ENCODE results near the gene SPINK1.
"Not testable (repeated sequence)": the region's sequence is repeated elsewhere in the genome, so short reads cannot be mapped to it uniquely, and the experiment has no call there.

Gene SPINK1

GRCh38 chr5:147830035-147830434 is 1.4 kb downstream of the SPINK1 start:
- no peaks in the 10 kb centered on the region for H3K9me3 ChIP-seq (ENCODE audit: control insufficient read depth, low read length)
- no peaks in the 10 kb centered on the region for H3K4me1 ChIP-seq (ENCODE audit: control insufficient read depth, insufficient read depth, low read length, poor library complexity, severe bottlenecking)
- H3K36me3 ChIP-seq (ENCODE audit: control insufficient read depth, insufficient read depth, low read length) = no peaks in the 10 kb centered on the region
- H3K4me3 ChIP-seq (ENCODE audit: extremely low read depth, insufficient read depth, low read length, poor library complexity, severe bottlenecking) = no peak overlapping the region
- no peak overlapping the region for H3K27ac ChIP-seq (ENCODE audit: low read depth, low read length, severe bottlenecking)

DNA sequence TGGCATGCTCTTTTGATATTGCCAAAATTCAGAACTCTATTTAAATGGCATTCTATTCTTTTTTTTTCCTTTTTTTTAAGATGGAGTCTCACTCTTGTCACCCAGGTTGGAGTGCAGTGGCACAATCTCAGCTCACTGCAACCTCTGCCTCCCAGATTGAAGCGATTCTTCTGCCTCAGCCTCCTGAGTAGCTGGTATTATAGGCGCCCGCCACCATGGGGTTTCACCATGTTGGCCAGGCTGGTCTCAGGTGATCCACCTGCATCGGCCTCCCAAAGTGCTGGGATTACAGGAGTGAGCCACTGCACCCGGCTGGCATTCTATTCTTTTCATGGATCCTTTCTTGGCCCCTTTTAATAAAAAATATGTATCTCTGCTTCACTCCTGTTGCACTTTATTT is 4.5 kb downstream of the SPINK1 start:
- 90 to 94% methylated on average over 5 of the region's 5 CpGs for WGBS, 2 experiments (ENCODE audit: insufficient coverage in 2 of 2)
- not testable (repeated sequence) for H3K9me3 ChIP-seq (ENCODE audit: control insufficient read depth, low read length); H3K4me1 ChIP-seq (ENCODE audit: control insufficient read depth, insufficient read depth, low read length, poor library complexity, severe bottlenecking); H3K36me3 ChIP-seq (ENCODE audit: control insufficient read depth, insufficient read depth, low read length); H3K4me3 ChIP-seq (ENCODE audit: extremely low read depth, insufficient read depth, low read length, poor library complexity, severe bottlenecking); H3K27ac ChIP-seq (ENCODE audit: low read depth, low read length, severe bottlenecking)

- no peaks in the 10 kb centered on the region for H3K36me3 ChIP-seq (ENCODE audit: control insufficient read depth, insufficient read depth, low read length)
- no peaks in the 10 kb centered on the region for H3K4me1 ChIP-seq (ENCODE audit: control insufficient read depth, insufficient read depth, low read length, poor library complexity, severe bottlenecking)
- no peak overlapping the region for H3K4me3 ChIP-seq (ENCODE audit: extremely low read depth, insufficient read depth, low read length, poor library complexity, severe bottlenecking)
- no peaks in the 10 kb centered on the region for H3K9me3 ChIP-seq (ENCODE audit: control insufficient read depth, low read length)
- no peak overlapping the region for H3K27ac ChIP-seq (ENCODE audit: low read depth, low read length, severe bottlenecking)
- WGBS, 2 experiments (ENCODE audit: insufficient coverage in 2 of 2) = 80 to 88% methylated on average over 1 of the region's 2 CpGs
These were observed 5.1 kb downstream of the SPINK1 start for GRCh38 chr5:147826361-147826760.

GRCh38 chr5:147822686-147823491 is 8.6 kb downstream of the SPINK1 start:
- Histone ChIP-seq H3K4me3 (ENCODE audit: extremely low read depth, insufficient read depth, low read length, poor library complexity, severe bottlenecking) (no peak overlapping the region), H3K27ac (ENCODE audit: low read depth, low read length, severe bottlenecking) (no peak overlapping the region), H3K4me1 (ENCODE audit: control insufficient read depth, insufficient read depth, low read length, poor library complexity, severe bottlenecking) (no peaks in the 10 kb centered on the region), H3K36me3 (ENCODE audit: control insufficient read depth, insufficient read depth, low read length) (no peaks in the 10 kb centered on the region), H3K9me3 (ENCODE audit: control insufficient read depth, low read length) (no peaks in the 10 kb centered on the region)
- WGBS, 2 experiments (ENCODE audit: insufficient coverage in 2 of 2) = 0 to 43% methylated on average over 2 to 3 of the region's 4 CpGs

DNA sequence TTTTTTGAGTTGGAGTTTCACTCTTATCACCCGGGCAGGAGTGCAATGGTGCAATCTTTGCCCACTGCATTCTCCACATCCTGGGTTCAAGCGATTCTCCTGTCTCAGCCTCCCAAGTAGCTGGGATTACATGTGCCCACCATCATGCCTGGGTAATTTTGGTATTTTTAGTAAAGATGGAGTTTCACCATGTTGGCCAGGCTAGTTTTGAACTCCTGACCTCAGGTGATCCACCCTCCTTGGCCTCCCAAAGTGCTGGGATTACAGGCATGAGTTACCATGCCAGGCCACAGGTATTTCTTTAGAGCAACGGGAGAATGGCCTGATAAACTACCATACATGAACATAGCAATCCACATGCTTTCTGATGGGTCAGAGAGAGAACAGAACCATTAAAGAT is 9.2 kb downstream of the SPINK1 start:
- H3K4me1 ChIP-seq (ENCODE audit: control insufficient read depth, insufficient read depth, low read length, poor library complexity, severe bottlenecking); H3K27ac ChIP-seq (ENCODE audit: low read depth, low read length, severe bottlenecking); H3K9me3 ChIP-seq (ENCODE audit: control insufficient read depth, low read length); H3K36me3 ChIP-seq (ENCODE audit: control insufficient read depth, insufficient read depth, low read length); H3K4me3 ChIP-seq (ENCODE audit: extremely low read depth, insufficient read depth, low read length, poor library complexity, severe bottlenecking): not testable (repeated sequence)
- WGBS, 2 experiments (ENCODE audit: insufficient coverage in 2 of 2) = 83 to 88% methylated on average over 1 of the region's 3 CpGs

DNA sequence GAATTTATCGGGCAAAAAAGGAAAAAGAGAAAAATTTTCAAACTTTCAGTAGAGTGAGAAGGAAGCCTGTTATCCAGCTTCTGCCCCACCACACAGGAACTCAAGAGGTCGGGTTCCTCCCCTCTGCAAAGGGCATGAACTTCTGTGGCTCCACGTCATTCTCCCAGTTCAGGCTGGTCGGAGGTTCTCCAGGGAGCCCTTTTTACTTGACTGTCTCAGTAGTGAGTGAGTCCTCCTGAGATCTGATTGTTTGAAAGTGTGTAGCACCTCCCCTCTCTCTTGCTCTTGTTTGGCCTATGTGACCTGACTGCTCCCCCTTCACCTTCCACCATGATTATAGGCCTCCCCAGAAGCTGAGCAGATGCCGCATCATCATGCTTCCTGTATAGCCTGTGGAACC is 9.7 kb downstream of the SPINK1 start:
- Histone ChIP-seq H3K27ac (ENCODE audit: low read depth, low read length, severe bottlenecking) (no peak overlapping the region), H3K4me1 (ENCODE audit: control insufficient read depth, insufficient read depth, low read length, poor library complexity, severe bottlenecking) (no peaks in the 10 kb centered on the region), H3K9me3 (ENCODE audit: control insufficient read depth, low read length) (no peaks in the 10 kb centered on the region), H3K4me3 (ENCODE audit: extremely low read depth, insufficient read depth, low read length, poor library complexity, severe bottlenecking) (no peak overlapping the region), H3K36me3 (ENCODE audit: control insufficient read depth, insufficient read depth, low read length) (no peaks in the 10 kb centered on the region)
- 80 to 88% methylated on average over 1 of the region's 5 CpGs for WGBS, 2 experiments (ENCODE audit: insufficient coverage in 2 of 2)

DNA sequence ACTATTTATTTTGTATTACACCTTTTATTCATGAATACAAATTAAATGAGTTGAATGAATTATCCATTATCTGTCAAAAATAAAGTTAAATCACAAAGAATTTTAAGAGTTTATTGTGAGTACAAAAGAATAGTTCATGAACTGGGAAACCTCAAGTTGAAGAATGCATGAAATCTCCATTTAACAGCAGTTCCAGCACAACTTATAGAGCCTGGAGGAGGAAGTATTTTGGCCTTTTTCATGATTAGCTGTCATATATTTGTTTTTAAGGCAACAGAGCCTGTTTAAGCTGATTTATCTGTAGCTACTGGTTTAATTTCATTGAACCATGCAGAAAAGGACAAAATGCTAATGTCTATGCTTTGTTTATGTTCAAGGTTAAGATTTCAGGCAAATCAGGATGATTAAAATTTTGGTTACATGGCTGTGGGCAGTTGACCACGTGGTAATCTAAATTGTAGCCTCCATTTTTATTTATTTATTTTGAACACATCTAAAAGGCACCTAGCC is 12.2 kb downstream of the SPINK1 start:
- WGBS, 2 experiments (ENCODE audit: insufficient coverage in 2 of 2) = no CpG with 5 or more reads among the region's 1 CpG
- Histone ChIP-seq H3K36me3 (ENCODE audit: control insufficient read depth, insufficient read depth, low read length) (no peaks in the 10 kb centered on the region), H3K4me3 (ENCODE audit: extremely low read depth, insufficient read depth, low read length, poor library complexity, severe bottlenecking) (no peak overlapping the region), H3K9me3 (ENCODE audit: control insufficient read depth, low read length) (no peaks in the 10 kb centered on the region), H3K27ac (ENCODE audit: low read depth, low read length, severe bottlenecking) (no peak overlapping the region), H3K4me1 (ENCODE audit: control insufficient read depth, insufficient read depth, low read length, poor library complexity, severe bottlenecking) (no peaks in the 10 kb centered on the region)

- H3K27ac ChIP-seq (ENCODE audit: low read depth, low read length, severe bottlenecking) = no peak overlapping the region
- no peaks in the 10 kb centered on the region for H3K9me3 ChIP-seq (ENCODE audit: control insufficient read depth, low read length)
- H3K36me3 ChIP-seq (ENCODE audit: control insufficient read depth, insufficient read depth, low read length) = no peaks in the 10 kb centered on the region
- no peaks in the 10 kb centered on the region for H3K4me1 ChIP-seq (ENCODE audit: control insufficient read depth, insufficient read depth, low read length, poor library complexity, severe bottlenecking)
- 73 to 86% methylated on average over 1 of the region's 1 CpG for WGBS, 2 experiments (ENCODE audit: insufficient coverage in 2 of 2)
- no peak overlapping the region for H3K4me3 ChIP-seq (ENCODE audit: extremely low read depth, insufficient read depth, low read length, poor library complexity, severe bottlenecking)
These were observed 13.2 kb downstream of the SPINK1 start for GRCh38 chr5:147818290-147818689.

DNA sequence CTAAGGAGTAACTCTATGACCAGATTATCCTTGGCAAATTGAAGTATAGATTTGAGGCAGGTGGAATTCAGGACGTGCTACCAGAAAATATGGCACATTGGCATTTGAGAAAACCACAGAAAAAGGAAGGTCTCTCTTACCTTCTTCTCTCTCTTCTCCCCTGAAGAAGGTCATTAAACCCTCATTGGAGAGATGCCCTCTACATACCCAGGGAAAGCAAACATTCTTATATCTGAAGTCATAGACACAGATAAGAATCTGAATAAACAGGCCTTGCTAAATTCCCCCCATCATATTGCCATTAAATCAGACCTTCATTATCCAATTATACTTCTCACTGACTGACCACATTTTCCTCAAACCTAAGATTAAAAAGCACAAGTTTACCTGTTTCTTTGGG is 17.8 kb downstream of the SPINK1 start:
- Histone ChIP-seq H3K36me3 (ENCODE audit: control insufficient read depth, insufficient read depth, low read length) (no peaks in the 10 kb centered on the region), H3K4me1 (ENCODE audit: control insufficient read depth, insufficient read depth, low read length, poor library complexity, severe bottlenecking) (no peaks in the 10 kb centered on the region), H3K4me3 (ENCODE audit: extremely low read depth, insufficient read depth, low read length, poor library complexity, severe bottlenecking) (no peak overlapping the region), H3K27ac (ENCODE audit: low read depth, low read length, severe bottlenecking) (no peak overlapping the region), H3K9me3 (ENCODE audit: control insufficient read depth, low read length) (no peaks in the 10 kb centered on the region)
- no CpG with 5 or more reads among the region's 1 CpG for WGBS, 2 experiments (ENCODE audit: insufficient coverage in 2 of 2)

DNA sequence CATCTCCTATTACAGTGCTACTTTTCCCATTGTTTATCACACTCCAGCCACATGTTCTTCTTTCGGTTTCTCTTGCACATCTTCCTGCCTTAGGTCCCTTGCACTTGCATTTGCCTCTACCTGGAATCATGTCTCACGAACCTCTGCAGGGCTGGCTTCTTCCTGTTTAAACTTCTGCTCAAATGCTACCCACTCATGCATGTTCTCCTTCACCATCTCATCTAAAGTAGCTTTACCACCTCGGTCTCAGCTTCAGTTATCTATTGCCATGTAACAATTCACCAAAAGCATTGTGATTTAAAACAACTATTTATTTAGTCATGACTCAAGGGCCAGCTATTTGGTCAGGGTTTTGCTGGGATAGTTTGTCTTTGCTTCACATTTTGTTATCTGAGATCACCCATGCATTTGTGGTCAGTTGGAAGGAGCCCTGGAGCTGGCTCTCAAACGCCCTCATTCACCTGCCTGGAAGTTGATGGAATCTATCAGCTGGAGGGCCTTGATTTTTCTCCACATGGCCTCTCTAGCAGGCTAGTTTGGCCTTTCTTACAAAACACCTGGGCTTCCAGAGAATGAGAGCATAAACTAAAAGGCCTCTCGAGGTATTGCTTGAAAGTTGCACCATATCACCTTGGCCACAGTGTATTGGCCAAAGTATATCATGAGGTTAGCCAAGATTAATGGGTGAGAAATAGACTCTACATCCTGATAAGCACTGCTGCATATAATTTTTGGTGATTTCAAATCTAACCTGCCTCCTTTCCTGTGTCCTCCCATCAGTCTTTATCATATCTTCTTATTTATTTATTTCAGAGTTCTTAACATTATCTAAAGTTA is 21.4 kb downstream of the SPINK1 start:
- WGBS, 2 experiments (ENCODE audit: insufficient coverage in 2 of 2) = 62 to 75% methylated on average over 4 to 5 of the region's 5 CpGs
- Histone ChIP-seq H3K27ac (ENCODE audit: low read depth, low read length, severe bottlenecking) (no peak overlapping the region), H3K36me3 (ENCODE audit: control insufficient read depth, insufficient read depth, low read length) (no peaks in the 10 kb centered on the region), H3K4me1 (ENCODE audit: control insufficient read depth, insufficient read depth, low read length, poor library complexity, severe bottlenecking) (no peaks in the 10 kb centered on the region), H3K4me3 (ENCODE audit: extremely low read depth, insufficient read depth, low read length, poor library complexity, severe bottlenecking) (no peak overlapping the region), H3K9me3 (ENCODE audit: control insufficient read depth, low read length) (no peaks in the 10 kb centered on the region)

GRCh38 chr5:147805030-147805454 is 26.4 kb downstream of the SPINK1 start:
- Histone ChIP-seq H3K36me3 (ENCODE audit: control insufficient read depth, insufficient read depth, low read length) (no peaks in the 10 kb centered on the region), H3K27ac (ENCODE audit: low read depth, low read length, severe bottlenecking) (no peak overlapping the region), H3K4me1 (ENCODE audit: control insufficient read depth, insufficient read depth, low read length, poor library complexity, severe bottlenecking) (no peaks in the 10 kb centered on the region), H3K4me3 (ENCODE audit: extremely low read depth, insufficient read depth, low read length, poor library complexity, severe bottlenecking) (no peak overlapping the region), H3K9me3 (ENCODE audit: control insufficient read depth, low read length) (no peaks in the 10 kb centered on the region)
- WGBS, 2 experiments (ENCODE audit: insufficient coverage in 2 of 2) = 88 to 92% methylated on average over 3 of the region's 6 CpGs
